Measurements from ENCODE around the gene AKT1S1.

DNA sequence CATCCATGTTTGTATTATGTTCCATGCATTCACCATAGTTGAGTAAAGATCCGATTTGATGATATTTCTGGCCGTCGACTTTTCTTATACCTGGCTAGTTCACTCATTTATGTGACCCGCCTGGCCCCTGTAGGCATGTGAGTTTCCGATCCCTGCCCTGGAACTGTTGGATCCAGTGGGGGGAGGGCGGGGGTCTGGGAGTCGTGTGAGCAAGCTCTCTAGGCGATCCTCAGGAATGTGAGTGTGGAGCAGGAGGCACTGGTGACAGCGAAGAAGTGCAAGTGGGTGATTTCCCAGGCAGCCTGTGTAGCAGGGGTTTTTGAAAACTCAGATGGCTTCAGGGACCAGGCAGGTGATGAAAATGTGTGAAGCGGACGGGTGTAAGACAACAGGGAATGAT, 36.8 kb downstream of the AKT1S1 start:
- TF ChIP-seq YY1 (IDR thresholded peaks at IDR 0.05; ENCODE audit: insufficient read depth, insufficient read length) (no peak), ZNF274 (IDR thresholded peaks at IDR 0.05; ENCODE audit: low read depth, low read length) (no peak)
